ENCODE results near the gene GCNA.
"Not testable (repeated sequence)": the region's sequence is repeated elsewhere in the genome, so short reads cannot be mapped to it uniquely, and the experiment has no call there.

The GCNA gene

DNA sequence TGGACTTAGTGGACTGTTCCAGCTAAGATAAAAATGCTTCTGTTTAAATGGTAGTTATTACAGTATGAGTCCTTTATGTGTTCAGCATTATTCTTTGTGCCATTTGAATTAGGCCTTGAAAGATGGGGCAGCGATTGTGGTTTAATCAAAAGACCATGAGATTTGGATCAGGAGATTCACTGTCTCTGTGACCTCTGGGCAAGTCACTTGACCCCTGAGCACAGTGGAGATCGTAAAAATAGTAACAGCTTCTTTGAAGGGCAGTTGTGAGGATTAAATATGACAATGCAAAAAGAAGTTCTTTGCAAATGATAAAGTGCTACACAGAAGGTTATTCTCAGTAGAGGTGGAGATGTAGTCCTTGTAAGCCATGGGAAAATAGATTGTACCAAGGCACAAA is 29.3 kb downstream of the GCNA start:
- Histone ChIP-seq H3K9ac (ENCODE audit: low read length) (no peak overlapping the region), H2AK5ac (ENCODE audit: low read length) (no peak overlapping the region), H3K27ac (ENCODE audit: low read depth, low read length) (no peak overlapping the region), H4K12ac (ENCODE audit: low read depth, low read length) (no peak overlapping the region), H2AFZ (ENCODE audit: insufficient read depth, low read length, poor library complexity) (no peak overlapping the region), H4K91ac (ENCODE audit: low read depth, low read length) (no peak overlapping the region), H3K4me1 (ENCODE audit: control insufficient read depth in 1 of 2, insufficient read depth in 2 of 2, low read length in 2 of 2) (no peaks in the 10 kb centered on the region), H3K79me1 (ENCODE audit: low read length) (no peaks in the 10 kb centered on the region), H3K4me2 (ENCODE audit: low read length) (no peak overlapping the region), H2BK5ac (ENCODE audit: low read depth, low read length, poor library complexity) (no peak overlapping the region), H2BK12ac (ENCODE audit: low read length) (no peak overlapping the region), H3K18ac (ENCODE audit: low read length) (no peak overlapping the region), H3K36me3 (ENCODE audit: control insufficient read depth in 1 of 2, insufficient read depth in 2 of 2, low read length in 2 of 2) (peaks cover 21 to 35% of the 10 kb centered on the region in 2 experiments), H2BK120ac (ENCODE audit: insufficient read depth, low read length, poor library complexity) (no peak overlapping the region), H3K4ac (ENCODE audit: low read depth, low read length) (no peak overlapping the region), H3K4me3 (ENCODE audit: low read depth, low read length) (no peak overlapping the region), H3K14ac (ENCODE audit: low read length) (no peak overlapping the region), H3K9me3 (ENCODE audit: insufficient read depth, low read depth, low read length) (no peaks in the 10 kb centered on the region), H3K27me3 (ENCODE audit: insufficient read depth, low read length) (no peaks in the 10 kb centered on the region), H4K8ac (ENCODE audit: low read depth, low read length) (no peak overlapping the region), H3K79me2 (ENCODE audit: control insufficient read depth, insufficient read depth, low read length, poor library complexity) (no peaks in the 10 kb centered on the region), H3K23ac (ENCODE audit: low read length) (no peak overlapping the region)
- no CpG with 5 or more reads among the region's 2 CpGs for WGBS (ENCODE audit: extremely low coverage, insufficient coverage, insufficient read length)
- DNase-seq = no peak

DNA sequence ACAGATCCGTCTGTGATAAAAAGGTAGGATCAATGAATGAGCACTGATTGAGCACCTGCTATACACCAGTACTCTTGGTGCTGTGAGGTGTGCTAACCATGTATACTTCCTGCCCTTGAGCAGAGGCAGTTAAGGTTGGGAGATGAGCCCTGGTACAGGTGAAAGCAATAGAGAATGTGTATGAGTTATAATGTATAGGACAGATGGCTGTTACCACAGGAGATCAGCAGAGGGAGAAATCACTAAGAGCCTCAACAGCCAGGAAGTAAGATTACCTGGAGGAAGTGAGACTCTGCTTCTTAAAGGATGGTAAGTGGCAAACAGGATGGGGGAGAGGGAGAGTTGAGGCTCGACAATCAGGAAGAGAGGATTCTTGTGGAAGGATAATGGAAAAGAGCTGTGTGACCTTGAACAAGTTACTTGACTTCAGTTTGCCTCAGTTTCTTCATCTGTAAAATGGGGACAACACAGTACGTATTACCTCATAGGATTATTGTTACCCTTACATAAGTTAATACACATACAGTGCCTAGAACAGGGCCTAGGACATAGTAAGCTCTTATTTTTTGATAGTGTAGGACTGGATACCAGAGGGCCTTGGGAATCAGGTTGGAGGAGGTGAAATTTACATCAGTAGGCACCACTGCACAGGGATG is 31.0 kb downstream of the GCNA start:
- no peak overlapping the region for H3K4me2 ChIP-seq (ENCODE audit: low read length)

GRCh38 chrX:71611736-71612135 is 33.5 kb downstream of the GCNA start:
- H3K14ac ChIP-seq (ENCODE audit: low read length); H2AFZ ChIP-seq (ENCODE audit: insufficient read depth, low read length, poor library complexity); H4K8ac ChIP-seq (ENCODE audit: low read depth, low read length); H2AK5ac ChIP-seq (ENCODE audit: low read length); H2BK12ac ChIP-seq (ENCODE audit: low read length); H4K12ac ChIP-seq (ENCODE audit: low read depth, low read length); DNase-seq; H2BK120ac ChIP-seq (ENCODE audit: insufficient read depth, low read length, poor library complexity); H3K9me3 ChIP-seq (ENCODE audit: insufficient read depth, low read depth, low read length); H4K91ac ChIP-seq (ENCODE audit: low read depth, low read length); H3K79me2 ChIP-seq (ENCODE audit: control insufficient read depth, insufficient read depth, low read length, poor library complexity); H3K23ac ChIP-seq (ENCODE audit: low read length); H3K79me1 ChIP-seq (ENCODE audit: low read length); H2BK5ac ChIP-seq (ENCODE audit: low read depth, low read length, poor library complexity); H3K4me2 ChIP-seq (ENCODE audit: low read length); H3K4me1 ChIP-seq (ENCODE audit: control insufficient read depth in 1 of 2, insufficient read depth in 2 of 2, low read length in 2 of 2); H3K18ac ChIP-seq (ENCODE audit: low read length); H3K4me3 ChIP-seq (ENCODE audit: low read depth, low read length); H3K27me3 ChIP-seq (ENCODE audit: insufficient read depth, low read length); H3K4ac ChIP-seq (ENCODE audit: low read depth, low read length); H3K9ac ChIP-seq (ENCODE audit: low read length); H3K27ac ChIP-seq (ENCODE audit: low read depth, low read length): not testable (repeated sequence)
- WGBS (ENCODE audit: extremely low coverage, insufficient coverage, insufficient read length) = no CpG with 5 or more reads among the region's 9 CpGs
- H3K36me3 ChIP-seq (ENCODE audit: control insufficient read depth in 1 of 2, insufficient read depth in 2 of 2, low read length in 2 of 2) = peaks cover 8 to 20% of the 10 kb centered on the region in 2 experiments

More for the DNA sequence above, 31.0 kb downstream of the GCNA start:
- Histone ChIP-seq H2AK5ac (ENCODE audit: low read length) (no peak overlapping the region), H3K36me3 (ENCODE audit: control insufficient read depth in 1 of 2, insufficient read depth in 2 of 2, low read length in 2 of 2) (peaks cover 16 to 30% of the 10 kb centered on the region in 2 experiments), H4K91ac (ENCODE audit: low read depth, low read length) (no peak overlapping the region), H2BK5ac (ENCODE audit: low read depth, low read length, poor library complexity) (no peak overlapping the region), H3K18ac (ENCODE audit: low read length) (no peak overlapping the region), H3K9ac (ENCODE audit: low read length) (no peak overlapping the region), H3K9me3 (ENCODE audit: insufficient read depth, low read depth, low read length) (no peaks in the 10 kb centered on the region), H3K79me1 (ENCODE audit: low read length) (no peaks in the 10 kb centered on the region), H2AFZ (ENCODE audit: insufficient read depth, low read length, poor library complexity) (no peak overlapping the region), H2BK12ac (ENCODE audit: low read length) (no peak overlapping the region), H3K4ac (ENCODE audit: low read depth, low read length) (no peak overlapping the region), H4K12ac (ENCODE audit: low read depth, low read length) (no peak overlapping the region), H3K4me1 (ENCODE audit: control insufficient read depth in 1 of 2, insufficient read depth in 2 of 2, low read length in 2 of 2) (no peaks in the 10 kb centered on the region), H3K4me3 (ENCODE audit: low read depth, low read length) (no peak overlapping the region), H4K8ac (ENCODE audit: low read depth, low read length) (no peak overlapping the region), H3K27ac (ENCODE audit: low read depth, low read length) (no peak overlapping the region), H3K79me2 (ENCODE audit: control insufficient read depth, insufficient read depth, low read length, poor library complexity) (no peaks in the 10 kb centered on the region), H3K14ac (ENCODE audit: low read length) (no peak overlapping the region), H3K27me3 (ENCODE audit: insufficient read depth, low read length) (no peaks in the 10 kb centered on the region), H3K23ac (ENCODE audit: low read length) (no peak overlapping the region), H2BK120ac (ENCODE audit: insufficient read depth, low read length, poor library complexity) (no peak overlapping the region)
- no CpG with 5 or more reads among the region's 3 CpGs for WGBS (ENCODE audit: extremely low coverage, insufficient coverage, insufficient read length)
- no peak for DNase-seq

GRCh38 chrX:71612256-71612655 is 34.0 kb downstream of the GCNA start:
- Histone ChIP-seq H4K8ac (ENCODE audit: low read depth, low read length) (no peak overlapping the region), H3K79me1 (ENCODE audit: low read length) (no peaks in the 10 kb centered on the region), H3K79me2 (ENCODE audit: control insufficient read depth, insufficient read depth, low read length, poor library complexity) (no peaks in the 10 kb centered on the region), H4K12ac (ENCODE audit: low read depth, low read length) (no peak overlapping the region), H2BK120ac (ENCODE audit: insufficient read depth, low read length, poor library complexity) (no peak overlapping the region), H4K91ac (ENCODE audit: low read depth, low read length) (no peak overlapping the region), H2AK5ac (ENCODE audit: low read length) (no peak overlapping the region), H3K4ac (ENCODE audit: low read depth, low read length) (no peak overlapping the region), H2AFZ (ENCODE audit: insufficient read depth, low read length, poor library complexity) (no peak overlapping the region), H3K23ac (ENCODE audit: low read length) (no peak overlapping the region), H3K14ac (ENCODE audit: low read length) (no peak overlapping the region), H2BK12ac (ENCODE audit: low read length) (no peak overlapping the region), H3K27me3 (ENCODE audit: insufficient read depth, low read length) (no peaks in the 10 kb centered on the region), H3K27ac (ENCODE audit: low read depth, low read length) (no peak overlapping the region), H3K18ac (ENCODE audit: low read length) (no peak overlapping the region), H2BK5ac (ENCODE audit: low read depth, low read length, poor library complexity) (no peak overlapping the region), H3K4me2 (ENCODE audit: low read length) (no peak overlapping the region), H3K36me3 (ENCODE audit: control insufficient read depth in 1 of 2, insufficient read depth in 2 of 2, low read length in 2 of 2) (peaks cover 8 to 20% of the 10 kb centered on the region in 2 experiments), H3K9me3 (ENCODE audit: insufficient read depth, low read depth, low read length) (no peaks in the 10 kb centered on the region), H3K4me3 (ENCODE audit: low read depth, low read length) (no peak overlapping the region), H3K9ac (ENCODE audit: low read length) (no peak overlapping the region), H3K4me1 (ENCODE audit: control insufficient read depth in 1 of 2, insufficient read depth in 2 of 2, low read length in 2 of 2) (no peaks in the 10 kb centered on the region)
- WGBS (ENCODE audit: extremely low coverage, insufficient coverage, insufficient read length) = no CpG with 5 or more reads among the region's 8 CpGs
- DNase-seq = no peak

All from trophoblast cell (in vitro differentiated cells and primary cell).